Stimulated activated CD4-positive, alpha-beta T cell treated with anti-CD3 and anti-CD28 coated beads, Interleukin-1b, Interleukin-23, amount 100 ng/mL, for 4 hours (primary cell): ENCODE measurements around the gene ZNF33B.
A peak's percentile ranks its signal among the peaks of the same experiment; 100 is the strongest.
"Not testable (repeated sequence)": the region's sequence is repeated elsewhere in the genome, so short reads cannot be mapped to it uniquely, and the experiment has no call there.

Source experiments
- DNase-seq, 2 donors: peaks; one replicate each; pipeline ENCODE4 v3.0.0-alpha.2; 2020; ENCODE audit warnings: low read depth in 2 of 2

ZNF33B gene

GRCh38 chr10:42615419-42615818, 23.0 kb downstream of the ZNF33B start:
- no peak for DNase-seq

GRCh38 chr10:42609872-42610271, 28.5 kb downstream of the ZNF33B start:
- no peak for DNase-seq

- DNase-seq, result no peak
Observed at GRCh38 chr10:42598249-42598873, 40.0 kb downstream of the ZNF33B start.

GRCh38 chr10:42596196-42596595, 42.2 kb downstream of the ZNF33B start:
- DNase-seq, result no peak

GRCh38 chr10:42594246-42594650, 44.1 kb downstream of the ZNF33B start:
- DNase-seq, result no peak

- DNase-seq, result no peak
Observed at GRCh38 chr10:42593284-42593683, 45.1 kb downstream of the ZNF33B start.

GRCh38 chr10:42583828-42584227, 54.5 kb downstream of the ZNF33B start:
- no peak for DNase-seq

GRCh38 chr10:42578019-42578418, 60.4 kb downstream of the ZNF33B start:
- no peak for DNase-seq

- DNase-seq, result no peak
Observed at GRCh38 chr10:42576338-42576737, 62.0 kb downstream of the ZNF33B start.

- no peak for DNase-seq
Observed at GRCh38 chr10:42574336-42574735, 64.0 kb downstream of the ZNF33B start.

GRCh38 chr10:42556931-42557330, 81.4 kb downstream of the ZNF33B start:
- DNase-seq, result no peak

GRCh38 chr10:42553576-42553975, 84.8 kb downstream of the ZNF33B start:
- not testable (repeated sequence) for DNase-seq

GRCh38 chr10:42553064-42553407, 85.3 kb downstream of the ZNF33B start:
- DNase-seq, result no peak

GRCh38 chr10:42552188-42553063, 85.9 kb downstream of the ZNF33B start:
- DNase-seq, result peak; percentile 90 to 95

GRCh38 chr10:42551582-42552187, 86.7 kb downstream of the ZNF33B start:
- no peak for DNase-seq

- DNase-seq, result no peak
Observed at GRCh38 chr10:42549851-42550250, 88.5 kb downstream of the ZNF33B start.

GRCh38 chr10:42548254-42548653, 90.1 kb downstream of the ZNF33B start:
- no peak for DNase-seq

GRCh38 chr10:42544945-42545344, 93.4 kb downstream of the ZNF33B start:
- no peak for DNase-seq

- no peak for DNase-seq
Observed at GRCh38 chr10:42543840-42544372, 94.5 kb downstream of the ZNF33B start.
